Measurements from ENCODE around the gene NELFA.

The NELFA gene

DNA sequence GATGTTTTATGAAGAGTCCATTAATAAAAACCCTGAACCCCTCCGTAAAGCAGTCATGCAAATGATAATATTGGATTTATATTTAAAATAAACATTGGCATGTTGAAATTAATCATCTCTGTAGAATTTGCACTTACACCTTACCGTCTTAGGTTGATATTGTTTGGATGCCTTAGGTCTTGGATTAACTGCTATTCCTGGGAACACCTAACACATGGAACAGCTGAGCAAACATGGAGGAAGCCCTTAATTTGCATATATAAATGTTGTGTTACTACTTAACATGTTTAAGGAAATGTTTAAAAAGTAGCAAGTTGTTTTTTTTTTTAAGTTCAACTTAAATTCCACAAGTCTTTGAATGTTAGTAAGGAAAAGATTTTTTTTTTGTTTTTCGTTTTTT is 75.1 kb downstream of the NELFA start:
- no peak for DNase-seq (ENCODE audit: low read depth)

GRCh38 chr4:1932736-1933135 is 76.0 kb downstream of the NELFA start:
- no peak for DNase-seq (ENCODE audit: low read depth)

Measured in activated T-helper 1 cell treated with Interleukin-2 at 50 U/mL for 16 hours (primary cell).